ENCODE data around the gene PARD3B. TPM values are rescaled to one million over a fixed set of nuclear protein-coding genes. Genes with fewer than 3 reads are reported as not detected.

The PARD3B gene
- total and polyA plus RNA-seq, 10 of the 15 experiments (the other 5 are each of a cell fraction or from before 2014, with no cell fraction given), result 0.01 to 0.54 (median 0.07) TPM; not detected in 7

DNA sequence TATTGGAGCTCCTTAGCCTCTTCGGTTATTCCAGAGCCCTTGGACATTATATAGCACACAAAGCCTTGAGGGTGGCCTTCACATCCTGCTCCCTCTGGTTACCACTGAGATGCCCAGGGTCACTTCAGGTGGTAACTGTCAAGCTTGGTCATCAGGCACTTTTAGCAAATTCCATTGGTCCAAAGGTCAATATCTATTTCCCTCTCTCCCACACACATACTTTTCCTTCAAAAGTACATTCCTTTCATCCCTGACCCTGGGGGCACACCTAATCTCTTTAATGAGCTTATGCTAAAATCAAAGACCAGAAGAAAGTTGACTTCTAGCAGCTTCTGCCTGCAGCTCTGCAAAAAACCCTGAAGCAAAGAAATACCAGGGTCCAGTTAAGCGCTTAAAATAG, 965.1 kb downstream of the PARD3B start:
- Histone ChIP-seq H3K36me3 (ENCODE audit: control insufficient read depth in 2 of 2, insufficient read depth in 2 of 2, low read length in 1 of 2) (no peaks in the 10 kb centered on the region), H4K20me1 (ENCODE audit: control insufficient read depth, insufficient read depth) (no peaks in the 10 kb centered on the region), H3K27me3 (replicated peaks in 1 of 2; ENCODE audit: control insufficient read depth in 2 of 2, insufficient read depth in 2 of 2, low read length in 1 of 2) (no peaks in the 10 kb centered on the region), H3K27ac (ENCODE audit: control insufficient read depth, insufficient read depth) (no peak overlapping the region), H3K4me1 (ENCODE audit: control insufficient read depth, insufficient read depth, low read length) (no peaks in the 10 kb centered on the region), H3K9ac (ENCODE audit: control insufficient read depth, insufficient read depth, low read length) (no peak overlapping the region), H3K9me3 (replicated peaks; ENCODE audit: control insufficient read depth, insufficient read depth, low read length) (no peaks in the 10 kb centered on the region), H3K4me3 (no peak overlapping the region), H3K4me2 (ENCODE audit: control insufficient read depth, insufficient read depth) (no peak overlapping the region), H2AFZ (ENCODE audit: control insufficient read depth, low read depth, low read length) (no peak overlapping the region), H3K79me2 (ENCODE audit: control insufficient read depth, insufficient read depth, low read length) (no peaks in the 10 kb centered on the region)
- no TSS peak for BruUV-seq (replicated peaks)
- no peak for ATAC-seq
- ChIA-PET CTCF (no interaction called here), POLR2A (no interaction called here), SMC1A (ENCODE audit: uncharacterized antibody, unreplicated experiment) (no interaction called here), RAD21 (ENCODE audit: unreplicated experiment) (no interaction called here)
- no peak for FAIRE-seq
- no peak for DNase-seq (ENCODE audit: low read depth, low spot score)
- in situ Hi-C loops (cut with MboI) (no loop called here), intact Hi-C loops (cut with micrococcal nuclease; ENCODE audit: unreplicated experiment) (no loop called here)
- WGBS (ENCODE audit: insufficient coverage, insufficient replicate concordance, low lambda C conversion rate, missing lambda C conversion rate), result 18% methylated on average over 2 of the region's 2 CpGs
- no peak for TF ChIP-seq IKZF2 (IDR thresholded peaks at IDR 0.05)
- TF ChIP-seq BCL11A (IDR thresholded peaks at IDR 0.05; ENCODE audit: low read depth, low read length), result no peak

DNA sequence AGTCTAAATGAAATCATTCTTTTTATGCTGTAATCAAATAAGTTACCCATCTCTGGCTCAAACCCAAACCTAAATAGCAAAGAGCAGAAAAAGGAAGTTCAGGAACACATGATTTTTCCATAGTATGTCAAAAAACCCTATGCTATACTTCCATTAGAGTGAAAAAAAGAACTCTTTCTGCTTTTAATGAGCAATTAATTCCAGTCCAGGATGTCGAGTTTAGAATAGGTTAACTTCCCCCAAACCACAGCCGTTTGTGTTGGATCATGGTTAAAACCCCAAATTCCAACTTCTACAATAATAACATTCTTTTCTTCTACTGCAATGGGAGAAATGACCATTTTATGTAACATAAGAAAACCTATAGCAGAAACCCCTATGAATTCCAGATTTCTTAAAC, 965.9 kb downstream of the PARD3B start:
- intact Hi-C loops (cut with micrococcal nuclease; ENCODE audit: unreplicated experiment) (no loop called here), in situ Hi-C loops (cut with MboI) (no loop called here)
- H3K27me3 ChIP-seq (replicated peaks in 1 of 2; ENCODE audit: control insufficient read depth in 2 of 2, insufficient read depth in 2 of 2, low read length in 1 of 2), result no peaks in the 10 kb centered on the region
- H3K79me2 ChIP-seq (ENCODE audit: control insufficient read depth, insufficient read depth, low read length), result no peaks in the 10 kb centered on the region
- no peak overlapping the region for H2AFZ ChIP-seq (ENCODE audit: control insufficient read depth, low read depth, low read length)
- ATAC-seq (no peak), FAIRE-seq (no peak), DNase-seq (ENCODE audit: low read depth, low spot score) (no peak)
- no peaks in the 10 kb centered on the region for H3K4me1 ChIP-seq (ENCODE audit: control insufficient read depth, insufficient read depth, low read length)
- BruUV-seq (replicated peaks), result no TSS peak
- ChIA-PET RAD21 (ENCODE audit: unreplicated experiment) (no interaction called here), POLR2A (no interaction called here), CTCF (no interaction called here), SMC1A (ENCODE audit: uncharacterized antibody, unreplicated experiment) (interaction anchor here (0.6 kb wide), 1 partner anchor 297 kb away, joined by 5 read pairs; no protein-coding TSS in a partner anchor)
- 0% methylated on average over 2 of the region's 2 CpGs for WGBS (ENCODE audit: insufficient coverage, insufficient replicate concordance, low lambda C conversion rate, missing lambda C conversion rate)
- no peak overlapping the region for H3K4me2 ChIP-seq (ENCODE audit: control insufficient read depth, insufficient read depth)
- no peak overlapping the region for H3K27ac ChIP-seq (ENCODE audit: control insufficient read depth, insufficient read depth)
- no peak overlapping the region for H3K9ac ChIP-seq (ENCODE audit: control insufficient read depth, insufficient read depth, low read length)
- H3K36me3 ChIP-seq (ENCODE audit: control insufficient read depth in 2 of 2, insufficient read depth in 2 of 2, low read length in 1 of 2), result no peaks in the 10 kb centered on the region
- no peak overlapping the region for H3K4me3 ChIP-seq
- no peaks in the 10 kb centered on the region for H4K20me1 ChIP-seq (ENCODE audit: control insufficient read depth, insufficient read depth)
- H3K9me3 ChIP-seq (replicated peaks; ENCODE audit: control insufficient read depth, insufficient read depth, low read length), result no peaks in the 10 kb centered on the region
- TF ChIP-seq, protein P1, sequence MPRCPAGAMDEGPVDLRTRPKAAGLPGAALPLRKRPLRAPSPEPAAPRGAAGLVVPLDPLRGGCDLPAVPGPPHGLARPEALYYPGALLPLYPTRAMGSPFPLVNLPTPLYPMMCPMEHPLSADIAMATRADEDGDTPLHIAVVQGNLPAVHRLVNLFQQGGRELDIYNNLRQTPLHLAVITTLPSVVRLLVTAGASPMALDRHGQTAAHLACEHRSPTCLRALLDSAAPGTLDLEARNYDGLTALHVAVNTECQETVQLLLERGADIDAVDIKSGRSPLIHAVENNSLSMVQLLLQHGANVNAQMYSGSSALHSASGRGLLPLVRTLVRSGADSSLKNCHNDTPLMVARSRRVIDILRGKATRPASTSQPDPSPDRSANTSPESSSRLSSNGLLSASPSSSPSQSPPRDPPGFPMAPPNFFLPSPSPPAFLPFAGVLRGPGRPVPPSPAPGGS (IDR thresholded peaks at IDR 0.05; ENCODE audit: borderline replicate concordance, insufficient read depth, low read depth, low read length, poor library complexity, severe bottlenecking), result no peak
- TF ChIP-seq CEBPB (IDR thresholded peaks at IDR 0.05; ENCODE audit: borderline replicate concordance in 1 of 2, low read depth in 2 of 2, low read length in 2 of 2) (no peak), CREB1 (IDR thresholded peaks at IDR 0.05; ENCODE audit: low read depth) (no peak), KDM1A (IDR thresholded peaks at IDR 0.05; ENCODE audit: borderline replicate concordance) (no peak), SUPT20H (IDR thresholded peaks at IDR 0.05; ENCODE audit: borderline replicate concordance, control insufficient read depth, low read depth, low read length) (no peak), EP300 (IDR thresholded peaks at IDR 0.05; ENCODE audit: borderline replicate concordance in 1 of 2, control insufficient read depth in 1 of 2, low read depth in 2 of 2, low read length in 2 of 2) (no peak), ZNF24 (IDR thresholded peaks at IDR 0.05) (no peak), NFIC (IDR thresholded peaks at IDR 0.05; ENCODE audit: low read depth, low read length) (no peak), JUND (IDR thresholded peaks at IDR 0.05; ENCODE audit: low read depth, low read length) (no peak), YY1 (IDR thresholded peaks at IDR 0.05; ENCODE audit: low read depth, low read length) (no peak), RBBP5 (conservative IDR thresholded peaks at IDR 0.05) (no peak), NFXL1 (IDR thresholded peaks at IDR 0.05; ENCODE audit: borderline replicate concordance) (no peak), HDGF (IDR thresholded peaks at IDR 0.05) (no peak)
- TF ChIP-seq, protein P2, sequence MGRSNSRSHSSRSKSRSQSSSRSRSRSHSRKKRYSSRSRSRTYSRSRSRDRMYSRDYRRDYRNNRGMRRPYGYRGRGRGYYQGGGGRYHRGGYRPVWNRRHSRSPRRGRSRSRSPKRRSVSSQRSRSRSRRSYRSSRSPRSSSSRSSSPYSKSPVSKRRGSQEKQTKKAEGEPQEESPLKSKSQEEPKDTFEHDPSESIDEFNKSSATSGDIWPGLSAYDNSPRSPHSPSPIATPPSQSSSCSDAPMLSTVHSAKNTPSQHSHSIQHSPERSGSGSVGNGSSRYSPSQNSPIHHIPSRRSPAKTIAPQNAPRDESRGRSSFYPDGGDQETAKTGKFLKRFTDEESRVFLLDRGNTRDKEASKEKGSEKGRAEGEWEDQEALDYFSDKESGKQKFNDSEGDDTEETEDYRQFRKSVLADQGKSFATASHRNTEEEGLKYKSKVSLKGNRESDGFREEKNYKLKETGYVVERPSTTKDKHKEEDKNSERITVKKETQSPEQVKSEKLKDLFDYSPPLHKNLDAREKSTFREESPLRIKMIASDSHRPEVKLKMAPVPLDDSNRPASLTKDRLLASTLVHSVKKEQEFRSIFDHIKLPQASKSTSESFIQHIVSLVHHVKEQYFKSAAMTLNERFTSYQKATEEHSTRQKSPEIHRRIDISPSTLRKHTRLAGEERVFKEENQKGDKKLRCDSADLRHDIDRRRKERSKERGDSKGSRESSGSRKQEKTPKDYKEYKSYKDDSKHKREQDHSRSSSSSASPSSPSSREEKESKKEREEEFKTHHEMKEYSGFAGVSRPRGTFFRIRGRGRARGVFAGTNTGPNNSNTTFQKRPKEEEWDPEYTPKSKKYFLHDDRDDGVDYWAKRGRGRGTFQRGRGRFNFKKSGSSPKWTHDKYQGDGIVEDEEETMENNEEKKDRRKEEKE (IDR thresholded peaks at IDR 0.05), result no peak
